Measurements from ENCODE around the gene BAD. TPM values are rescaled to one million over a fixed set of nuclear protein-coding genes. Genes with fewer than 3 reads are reported as not detected.

The BAD gene
- total and polyA plus RNA-seq, 2 of the 13 experiments (the other 11 are each of a cell fraction or from before 2014, with no cell fraction given), result 17.9 to 28.5 TPM

DNA sequence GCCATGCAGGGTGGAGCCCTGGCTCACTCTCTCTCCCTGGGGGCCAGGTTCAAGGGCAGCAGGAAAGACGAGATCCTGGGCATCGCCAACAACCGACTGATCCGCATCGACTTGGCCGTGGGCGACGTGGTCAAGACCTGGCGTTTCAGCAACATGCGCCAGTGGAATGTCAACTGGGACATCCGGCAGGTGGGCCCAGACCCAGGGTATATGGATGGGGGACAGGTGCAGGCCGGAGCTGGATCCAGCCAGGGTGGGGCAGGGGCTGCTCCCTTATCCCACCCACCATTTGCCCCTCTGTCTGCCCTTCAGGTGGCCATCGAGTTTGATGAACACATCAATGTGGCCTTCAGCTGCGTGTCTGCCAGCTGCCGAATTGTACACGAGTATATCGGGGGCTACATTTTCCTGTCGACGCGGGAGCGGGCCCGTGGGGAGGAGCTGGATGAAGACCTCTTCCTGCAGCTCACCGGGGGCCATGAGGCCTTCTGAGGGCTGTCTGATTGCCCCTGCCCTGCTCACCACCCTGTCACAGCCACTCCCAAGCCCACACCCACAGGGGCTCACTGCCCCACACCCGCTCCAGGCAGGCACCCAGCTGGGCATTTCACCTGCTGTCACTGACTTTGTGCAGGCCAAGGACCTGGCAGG lies 61.3 kb downstream of the BAD start:
- intact Hi-C loops (cut with micrococcal nuclease; ENCODE audit: unreplicated experiment), result no loop called here
- ChIA-PET CTCF (ENCODE audit: low intra/inter-chr PET ratio, low total read pairs) (no interaction called here), POLR2A (interaction anchor here (1.0 to 1.7 kb wide), 2 partner anchors 38 to 95 kb away, joined by 3 to 5 read pairs; partner anchors contain the start of genes PRDX5, STIP1 and TRMT112)
- DNase-seq (ENCODE audit: low spot score) (no peak), FAIRE-seq (no peak), ATAC-seq (no peak)
- Histone ChIP-seq H3K36me3 (replicated peaks in 1 of 2; ENCODE audit: control insufficient read depth in 1 of 2, insufficient read depth in 2 of 2, low read length in 2 of 2) (peaks cover 0 to 3% of the 10 kb centered on the region in 2 experiments; a peak in 2 of 5 replicates), H3K9me3 (ENCODE audit: low read length) (no peaks in the 10 kb centered on the region), H3K4me1 (ENCODE audit: insufficient read depth, low read length) (peaks cover 42% of the 10 kb centered on the region), H3K4me2 (ENCODE audit: low read depth, low read length) (no peak overlapping the region), H4K20me1 (ENCODE audit: insufficient read depth, low read length) (no peaks in the 10 kb centered on the region), H3K27ac (ENCODE audit: extremely low read length, insufficient read depth, low read length) (no peak overlapping the region), H3K9ac (ENCODE audit: insufficient read depth, low read depth, low read length) (no peak overlapping the region), H2AFZ (ENCODE audit: low read length) (no peak overlapping the region), H3K27me3 (ENCODE audit: control insufficient read depth in 1 of 2, insufficient read depth in 2 of 2, low read length in 2 of 2) (no peaks in the 10 kb centered on the region), H3K4me3 (replicated peaks in 1 of 3; ENCODE audit: insufficient read depth in 1 of 3, low read depth in 2 of 3, low read length in 3 of 3) (no peak overlapping the region), H3K79me2 (ENCODE audit: insufficient read depth, low read length) (no peaks in the 10 kb centered on the region)
- BruUV-seq (replicated peaks), result no TSS peak
- peak; percentile 30; the same call in 1 of the 2 replicates for TF ChIP-seq ZNF687 (CRISPR knock-in tag; IDR thresholded peaks at IDR 0.05)
- TF ChIP-seq RBFOX2 (IDR thresholded peaks at IDR 0.05; ENCODE audit: low read depth, low read length), result peak; percentile 41
- TF ChIP-seq ZBTB38 (CRISPR knock-in tag; IDR thresholded peaks at IDR 0.05), result peak; percentile 56; the same call in 1 of the 2 replicates
- TF ChIP-seq NR1H2 (CRISPR knock-in tag; IDR thresholded peaks at IDR 0.05; ENCODE audit: borderline replicate concordance, low read depth), result no peak
- peak; percentile 84 for TF ChIP-seq AGO2 (optimal IDR thresholded peaks at IDR 0.05; ENCODE audit: low read depth, low read length)
- in situ Hi-C loops (cut with HindIII; ENCODE audit: extremely low pct_ligation_motif_present, low pct_unique_long_range_greater_than_20kb), result no loop called here
- WGBS (ENCODE audit: low lambda C conversion rate), result 91% methylated on average over 19 of the region's 24 CpGs
